ENCODE data around the gene KIAA1143.

Gene KIAA1143

DNA sequence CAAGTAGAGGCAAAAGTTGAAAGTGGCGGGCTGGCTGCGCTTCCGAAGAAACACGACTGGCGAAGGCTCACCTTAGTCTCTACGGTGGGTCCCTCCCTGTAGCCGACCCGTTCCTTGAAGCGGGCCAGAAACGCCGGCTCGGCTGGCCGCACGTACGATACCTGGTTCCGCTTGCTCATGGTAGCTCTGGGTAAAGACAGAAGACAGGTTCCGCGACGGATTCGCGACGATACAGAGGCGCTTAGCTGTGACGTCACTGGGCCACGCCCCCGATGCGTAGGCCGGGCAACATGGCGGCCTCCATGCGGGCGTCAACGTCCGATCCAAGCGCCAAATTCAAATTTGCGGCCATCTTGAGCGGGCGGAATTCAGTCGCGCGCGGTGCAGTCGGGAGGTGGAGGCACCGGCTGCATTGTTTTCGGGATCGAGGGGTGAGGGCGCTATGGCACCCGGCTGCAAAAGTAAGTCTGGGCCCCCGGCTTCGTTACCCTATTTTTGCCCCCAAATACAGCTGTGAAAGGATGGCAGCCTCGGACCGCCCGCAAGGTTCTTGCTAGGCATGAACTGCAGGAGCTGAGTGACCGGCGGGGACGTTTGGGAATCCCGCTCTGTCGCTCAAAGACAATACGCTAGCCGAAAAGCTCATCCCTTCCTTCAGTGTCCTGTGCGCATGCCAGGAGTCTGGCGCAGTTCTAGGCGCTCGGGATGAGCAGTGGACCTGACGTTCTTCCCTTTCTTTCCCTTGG lies at the start of gene KIAA1143, which contains the start of gene KIF15:
TSS of gene KIAA1143 (minus strand) at position 196 of the 746 bp plus-strand sequence. CDS start at position 179, 17 bp downstream.
TSS of gene KIF15 (plus strand) at position 371 of the 746 bp plus-strand sequence. CDS start at position 443, 72 bp downstream.
- no peak for TF ChIP-seq EP300 (IDR thresholded peaks at IDR 0.05; ENCODE audit: borderline replicate concordance)
- TF ChIP-seq TEAD4 (IDR thresholded peaks at IDR 0.05), result peak; percentile 68
- TF ChIP-seq TCF12 (IDR thresholded peaks at IDR 0.05; ENCODE audit: low read depth), result peak; percentile 74; the same call in 1 of the 2 replicates
- TF ChIP-seq NFIC (IDR thresholded peaks at IDR 0.05), result no peak
- peak; percentile 97 for TF ChIP-seq EGR1 (IDR thresholded peaks at IDR 0.05)
- peak; percentile 83 for TF ChIP-seq TAF1 (IDR thresholded peaks at IDR 0.05; ENCODE audit: low read depth)
- TF ChIP-seq YY1 (IDR thresholded peaks at IDR 0.05; ENCODE audit: low read depth), result peak; percentile 99
- TF ChIP-seq, protein P1, sequence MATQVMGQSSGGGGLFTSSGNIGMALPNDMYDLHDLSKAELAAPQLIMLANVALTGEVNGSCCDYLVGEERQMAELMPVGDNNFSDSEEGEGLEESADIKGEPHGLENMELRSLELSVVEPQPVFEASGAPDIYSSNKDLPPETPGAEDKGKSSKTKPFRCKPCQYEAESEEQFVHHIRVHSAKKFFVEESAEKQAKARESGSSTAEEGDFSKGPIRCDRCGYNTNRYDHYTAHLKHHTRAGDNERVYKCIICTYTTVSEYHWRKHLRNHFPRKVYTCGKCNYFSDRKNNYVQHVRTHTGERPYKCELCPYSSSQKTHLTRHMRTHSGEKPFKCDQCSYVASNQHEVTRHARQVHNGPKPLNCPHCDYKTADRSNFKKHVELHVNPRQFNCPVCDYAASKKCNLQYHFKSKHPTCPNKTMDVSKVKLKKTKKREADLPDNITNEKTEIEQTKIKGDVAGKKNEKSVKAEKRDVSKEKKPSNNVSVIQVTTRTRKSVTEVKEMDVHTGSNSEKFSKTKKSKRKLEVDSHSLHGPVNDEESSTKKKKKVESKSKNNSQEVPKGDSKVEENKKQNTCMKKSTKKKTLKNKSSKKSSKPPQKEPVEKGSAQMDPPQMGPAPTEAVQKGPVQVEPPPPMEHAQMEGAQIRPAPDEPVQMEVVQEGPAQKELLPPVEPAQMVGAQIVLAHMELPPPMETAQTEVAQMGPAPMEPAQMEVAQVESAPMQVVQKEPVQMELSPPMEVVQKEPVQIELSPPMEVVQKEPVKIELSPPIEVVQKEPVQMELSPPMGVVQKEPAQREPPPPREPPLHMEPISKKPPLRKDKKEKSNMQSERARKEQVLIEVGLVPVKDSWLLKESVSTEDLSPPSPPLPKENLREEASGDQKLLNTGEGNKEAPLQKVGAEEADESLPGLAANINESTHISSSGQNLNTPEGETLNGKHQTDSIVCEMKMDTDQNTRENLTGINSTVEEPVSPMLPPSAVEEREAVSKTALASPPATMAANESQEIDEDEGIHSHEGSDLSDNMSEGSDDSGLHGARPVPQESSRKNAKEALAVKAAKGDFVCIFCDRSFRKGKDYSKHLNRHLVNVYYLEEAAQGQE (IDR thresholded peaks at IDR 0.05; ENCODE audit: low read depth), result no peak
- no peak for TF ChIP-seq RAD21 (IDR thresholded peaks at IDR 0.05; ENCODE audit: low read depth)
- peak; percentile 93 for TF ChIP-seq FOXM1 (IDR thresholded peaks at IDR 0.05; ENCODE audit: borderline replicate concordance, low read depth)
- no peak for TF ChIP-seq CEBPB (IDR thresholded peaks at IDR 0.05)
- TF ChIP-seq ZBTB7A (IDR thresholded peaks at IDR 0.05; ENCODE audit: low read depth), result no peak
- TF ChIP-seq, protein P2, sequence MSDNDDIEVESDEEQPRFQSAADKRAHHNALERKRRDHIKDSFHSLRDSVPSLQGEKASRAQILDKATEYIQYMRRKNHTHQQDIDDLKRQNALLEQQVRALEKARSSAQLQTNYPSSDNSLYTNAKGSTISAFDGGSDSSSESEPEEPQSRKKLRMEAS (IDR thresholded peaks at IDR 0.05), result peak; percentile 95
- TF ChIP-seq, protein P3, sequence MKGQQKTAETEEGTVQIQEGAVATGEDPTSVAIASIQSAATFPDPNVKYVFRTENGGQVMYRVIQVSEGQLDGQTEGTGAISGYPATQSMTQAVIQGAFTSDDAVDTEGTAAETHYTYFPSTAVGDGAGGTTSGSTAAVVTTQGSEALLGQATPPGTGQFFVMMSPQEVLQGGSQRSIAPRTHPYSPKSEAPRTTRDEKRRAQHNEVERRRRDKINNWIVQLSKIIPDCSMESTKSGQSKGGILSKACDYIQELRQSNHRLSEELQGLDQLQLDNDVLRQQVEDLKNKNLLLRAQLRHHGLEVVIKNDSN (IDR thresholded peaks at IDR 0.05), result peak; percentile 56
- peak; percentile 95 for TF ChIP-seq CREB1 (IDR thresholded peaks at IDR 0.05; ENCODE audit: low read depth)

DNA sequence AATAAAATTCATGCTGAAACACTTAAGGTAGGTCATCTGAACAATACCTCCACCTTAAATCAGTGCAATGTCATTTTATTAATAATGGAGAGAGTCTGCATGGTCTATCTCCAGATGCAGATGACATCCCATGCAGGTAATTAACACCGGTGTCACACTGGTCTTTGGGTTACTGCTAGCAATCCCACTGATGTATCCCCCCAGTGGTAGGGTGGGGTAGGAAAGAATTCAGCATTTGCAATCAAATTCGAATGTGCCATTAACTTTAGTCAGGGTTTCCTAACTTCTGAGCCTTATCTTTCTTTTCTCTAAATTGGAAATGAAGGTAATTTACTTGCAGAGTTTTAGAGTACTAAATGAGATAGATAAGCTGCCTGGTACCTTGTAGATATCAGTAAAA lies 44.5 kb upstream of the KIAA1143 start:
- TF ChIP-seq, protein P2 (IDR thresholded peaks at IDR 0.05), result no peak
- no peak for TF ChIP-seq TAF1 (IDR thresholded peaks at IDR 0.05; ENCODE audit: low read depth)
- no peak for TF ChIP-seq CEBPB (IDR thresholded peaks at IDR 0.05)
- no peak for TF ChIP-seq YY1 (IDR thresholded peaks at IDR 0.05; ENCODE audit: low read depth)
- TF ChIP-seq TCF12 (IDR thresholded peaks at IDR 0.05; ENCODE audit: low read depth), result no peak

DNA sequence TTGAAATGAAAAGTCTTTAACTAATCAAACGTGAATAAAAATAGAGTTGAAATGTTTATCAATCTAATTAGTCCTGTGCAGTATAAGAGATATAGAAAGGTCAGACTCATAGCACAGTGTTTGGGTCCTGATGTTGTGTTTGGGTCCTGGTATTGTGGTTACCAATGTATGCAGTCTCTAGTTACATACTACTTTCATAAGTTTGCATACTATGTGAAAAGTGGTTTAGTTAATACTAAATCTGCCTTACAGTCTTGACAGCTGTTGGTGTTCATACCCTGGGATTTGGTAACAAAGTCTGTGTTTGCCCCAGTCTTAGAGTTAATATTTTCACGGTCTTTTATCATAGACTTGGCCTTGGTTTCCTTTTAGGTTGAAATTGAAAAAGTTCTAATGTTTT lies 41.9 kb upstream of the KIAA1143 start:
- no peak for TF ChIP-seq TEAD4 (IDR thresholded peaks at IDR 0.05)
- TF ChIP-seq EP300 (IDR thresholded peaks at IDR 0.05; ENCODE audit: borderline replicate concordance), result no peak
- no peak for TF ChIP-seq RAD21 (IDR thresholded peaks at IDR 0.05; ENCODE audit: low read depth)
- TF ChIP-seq, protein P2 (IDR thresholded peaks at IDR 0.05), result no peak
- TF ChIP-seq TCF12 (IDR thresholded peaks at IDR 0.05; ENCODE audit: low read depth), result no peak
- TF ChIP-seq, protein P1 (IDR thresholded peaks at IDR 0.05; ENCODE audit: low read depth), result no peak
- TF ChIP-seq FOXM1 (IDR thresholded peaks at IDR 0.05; ENCODE audit: borderline replicate concordance, low read depth), result no peak
- no peak for TF ChIP-seq CEBPB (IDR thresholded peaks at IDR 0.05)
- TF ChIP-seq NFIC (IDR thresholded peaks at IDR 0.05), result no peak
- TF ChIP-seq, protein P3 (IDR thresholded peaks at IDR 0.05), result no peak
- TF ChIP-seq EGR1 (IDR thresholded peaks at IDR 0.05), result no peak
- TF ChIP-seq YY1 (IDR thresholded peaks at IDR 0.05; ENCODE audit: low read depth), result no peak

DNA sequence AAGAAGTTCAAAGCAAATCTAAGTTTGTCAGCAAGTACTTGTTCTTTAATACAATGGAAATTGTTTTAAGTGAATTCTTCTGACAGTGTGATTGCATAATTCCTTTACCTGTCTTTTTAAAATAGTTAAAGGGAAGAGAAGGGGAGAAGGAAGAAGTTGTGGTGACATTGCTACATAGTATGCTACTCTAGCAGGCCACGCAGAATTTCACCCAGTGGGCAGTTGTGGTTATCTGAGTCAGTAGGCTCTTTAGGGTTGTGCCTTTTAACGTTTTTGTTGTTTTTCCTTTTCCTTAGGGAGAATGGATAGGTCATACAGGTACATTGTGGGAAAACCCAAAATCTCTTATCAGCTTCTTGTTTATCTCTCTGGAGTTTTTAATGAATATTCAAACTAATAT lies 40.6 kb upstream of the KIAA1143 start:
- TF ChIP-seq FOXM1 (IDR thresholded peaks at IDR 0.05; ENCODE audit: borderline replicate concordance, low read depth), result no peak
- no peak for TF ChIP-seq RAD21 (IDR thresholded peaks at IDR 0.05; ENCODE audit: low read depth)
- TF ChIP-seq NFIC (IDR thresholded peaks at IDR 0.05), result no peak
- TF ChIP-seq, protein P2 (IDR thresholded peaks at IDR 0.05), result no peak
- no peak for TF ChIP-seq YY1 (IDR thresholded peaks at IDR 0.05; ENCODE audit: low read depth)
- TF ChIP-seq ZBTB7A (IDR thresholded peaks at IDR 0.05; ENCODE audit: low read depth), result no peak
- TF ChIP-seq CEBPB (IDR thresholded peaks at IDR 0.05), result no peak
- TF ChIP-seq CREB1 (IDR thresholded peaks at IDR 0.05; ENCODE audit: low read depth), result no peak
- no peak for TF ChIP-seq EGR1 (IDR thresholded peaks at IDR 0.05)
- TF ChIP-seq EP300 (IDR thresholded peaks at IDR 0.05; ENCODE audit: borderline replicate concordance), result no peak
- no peak for TF ChIP-seq TCF12 (IDR thresholded peaks at IDR 0.05; ENCODE audit: low read depth)
- TF ChIP-seq, protein P3 (IDR thresholded peaks at IDR 0.05), result no peak
- no peak for TF ChIP-seq TAF1 (IDR thresholded peaks at IDR 0.05; ENCODE audit: low read depth)
